B cell (primary cell): ENCODE measurements around the gene SLC35F5. TPM values are rescaled to one million over a fixed set of nuclear protein-coding genes. Genes with fewer than 3 reads are reported as not detected.

Experiments used
- ATAC-seq: fragments of 200-7000 bp; cut with Tn5 transposase; one replicate; pipeline ENCODE4 v1.10.0; 2021; ENCODE audit warnings: low read depth, mild to moderate bottlenecking, moderate number of reproducible peaks, moderate library complexity
- CTCF ChIA-PET: fragments of 350-600 bp; sonication (Branson Sonifier 250); formaldehyde crosslinking; loops from one replicate; lab custom pipeline; 2021; ENCODE audit warnings: antibody characterized with exemption, inconsistent platforms; lab: Charles Lee
- POLR2A ChIA-PET: fragments of 350-600 bp; sonication (Branson Sonifier 250); formaldehyde crosslinking; loops from one replicate; lab custom pipeline; 2021; ENCODE audit warnings: antibody characterized with exemption; lab: Charles Lee
- DNase-seq: peaks from one replicate; pipeline ENCODE4 v3.0.0; 2013
- H2AFZ ChIP-seq: 2 replicates; pipeline ENCODE4 v1.6.1; 2012; ENCODE audit warnings: mild to moderate bottlenecking, low read depth, low read length; ENCODE audit not compliant: insufficient read depth, poor library complexity, severe bottlenecking
- H3K27ac ChIP-seq, 2 donors: 1 replicate in 1 of 2; 2 replicates in 1 of 2; pipeline ENCODE4 v1.5.1; 2012 to 2013; ENCODE audit warnings: low read length in 2 of 2, mild to moderate bottlenecking in 2 of 2, moderate library complexity in 1 of 2
- H3K27me3 ChIP-seq, 4 experiments: fragments of 200-600 bp in 1 of 4; sonication (generic) in 1 of 4; replicated peaks in 1 of 4; 1 replicate in 2 of 4; 2 replicates in 2 of 4; pipeline versions ENCODE4 v1.6.1 to v1.7.0; 2013 to 2016; ENCODE audit warnings: low read length in 3 of 4, mild to moderate bottlenecking in 2 of 4, mixed read lengths in 1 of 4, moderate library complexity in 1 of 4; ENCODE audit not compliant: insufficient read depth in 4 of 4, control insufficient read depth in 3 of 4; ENCODE audit errors: control extremely low read depth in 1 of 4
- H3K36me3 ChIP-seq, 2 experiments: replicated peaks in 1 of 2; 1 replicate in 1 of 2; 2 replicates in 1 of 2; pipeline versions ENCODE4 v1.6.1 to v1.7.1; 2013; ENCODE audit warnings: low read length in 1 of 2; ENCODE audit not compliant: insufficient read depth in 2 of 2, control insufficient read depth in 1 of 2; ENCODE audit errors: control extremely low read depth in 1 of 2, extremely low read depth in 1 of 2
- H3K4me1 ChIP-seq, 2 donors: fragments of 200-600 bp in 1 of 2; sonication (generic) in 1 of 2; 1 replicate in 1 of 2; 2 replicates in 1 of 2; pipeline versions ENCODE4 v1.5.1 to v1.6.1; 2013 to 2017; ENCODE audit warnings: low read length in 2 of 2; ENCODE audit not compliant: control insufficient read depth in 2 of 2, insufficient read depth in 2 of 2
- H3K4me2 ChIP-seq: replicated peaks from 2 replicates; pipeline ENCODE3; 2012; ENCODE audit warnings: mild to moderate bottlenecking, low read depth, low read length; ENCODE audit not compliant: poor library complexity, severe bottlenecking
- H3K4me3 ChIP-seq, 5 experiments: fragments of 200-600 bp in 1 of 5; sonication (generic) in 1 of 5; 1 replicate in 3 of 5; 2 replicates in 2 of 5; pipeline versions ENCODE4 v1.5.1 to v1.7.0; 2011 to 2016; ENCODE audit warnings: low read length in 4 of 5, mild to moderate bottlenecking in 4 of 5, low read depth in 2 of 5, control low read depth in 1 of 5, moderate library complexity in 1 of 5; ENCODE audit not compliant: insufficient read depth in 1 of 5; ENCODE audit errors: control extremely low read depth in 1 of 5, extremely low read depth in 1 of 5
- H3K79me2 ChIP-seq: fragments of 200-600 bp; sonication (generic); one replicate; pipeline ENCODE4 v1.6.0; 2016; ENCODE audit warnings: low read length; ENCODE audit not compliant: control insufficient read depth, insufficient read depth
- H3K9ac ChIP-seq: fragments of 200-600 bp; sonication (generic); 2 replicates; pipeline ENCODE4 v1.6.1; 2017; ENCODE audit warnings: mild to moderate bottlenecking, low read length, moderate library complexity
- H3K9me3 ChIP-seq, 3 donors: one replicate each; pipeline versions ENCODE4 v1.6.1 to v1.7.1; 2013; ENCODE audit warnings: low read length in 2 of 3; ENCODE audit not compliant: control insufficient read depth in 2 of 3, insufficient read depth in 1 of 3; ENCODE audit errors: control extremely low read depth in 1 of 3
- H4K20me1 ChIP-seq: 2 replicates; pipeline ENCODE4 v1.6.0; 2012; ENCODE audit warnings: mild to moderate bottlenecking, low read length; ENCODE audit not compliant: insufficient read depth, control insufficient read depth, poor library complexity, severe bottlenecking
- H3K27ac Mint-ChIP-seq: one replicate; pipeline ENCODE4 v1.8.0; 2021; ENCODE audit warnings: mixed read lengths
- H3K27me3 Mint-ChIP-seq: one replicate; pipeline ENCODE4 v1.8.0; 2021; ENCODE audit warnings: mixed read lengths
- H3K4me1 Mint-ChIP-seq: one replicate; pipeline ENCODE4 v1.8.0; 2021; ENCODE audit warnings: mixed read lengths
- H3K4me3 Mint-ChIP-seq: one replicate; pipeline ENCODE4 v1.8.0; 2021; ENCODE audit warnings: mixed read lengths
- H3K9me3 Mint-ChIP-seq: one replicate; pipeline ENCODE4 v1.8.0; 2022; ENCODE audit warnings: mixed read lengths; ENCODE audit not compliant: insufficient read depth
- EZH2 ChIP-seq: IDR thresholded peaks from 2 replicates; pipeline ENCODE4 v1.6.1; 2012; ENCODE audit warnings: borderline replicate concordance, low read depth, mild to moderate bottlenecking, moderate library complexity, low read length; ENCODE audit not compliant: insufficient read depth, poor library complexity, severe bottlenecking
- WGBS: methylation state at CpG from one replicate; pipeline ENCODE4 v1.1.5; 2013; ENCODE audit warnings: missing lambda C conversion rate; ENCODE audit not compliant: insufficient coverage; 5-methylcytosine and 5-hydroxymethylcytosine counted together
- intact Hi-C: fragments of 100-400 bp; cut with micrococcal nuclease; formaldehyde crosslinking; loops from one replicate; pipeline ENCODE4 v1.10.0; 2022
- polyA plus RNA-seq: library from polyadenylated mRNA; depleted of rRNA; stranded (reverse); fragments of >200 nt; gene quantifications from 2 replicates; pipeline ENCODE4 v1.2.3, GENCODE V29; 2012
- total RNA-seq, 2 donors: library from RNA; stranded (reverse); fragments of 120-200 nt in 1 of 2; gene quantifications; 1 replicate in 1 of 2; 2 replicates in 1 of 2; pipeline versions ENCODE4 v1.2.3 to v1.2.4, GENCODE V29; 2013 to 2022
- TF ChIP-seq, protein P1 (sequence below): fragments of 200-600 bp; IDR thresholded peaks from one replicate; pipeline ENCODE4 v1.8.0; 2022; ENCODE audit warnings: antibody characterized with exemption, mild to moderate bottlenecking

SLC35F5 gene
- total and polyA plus RNA-seq, 2 donors (not counting 1 experiment from before 2014, with no cell fraction given) = 9.8 to 75.5 TPM

DNA sequence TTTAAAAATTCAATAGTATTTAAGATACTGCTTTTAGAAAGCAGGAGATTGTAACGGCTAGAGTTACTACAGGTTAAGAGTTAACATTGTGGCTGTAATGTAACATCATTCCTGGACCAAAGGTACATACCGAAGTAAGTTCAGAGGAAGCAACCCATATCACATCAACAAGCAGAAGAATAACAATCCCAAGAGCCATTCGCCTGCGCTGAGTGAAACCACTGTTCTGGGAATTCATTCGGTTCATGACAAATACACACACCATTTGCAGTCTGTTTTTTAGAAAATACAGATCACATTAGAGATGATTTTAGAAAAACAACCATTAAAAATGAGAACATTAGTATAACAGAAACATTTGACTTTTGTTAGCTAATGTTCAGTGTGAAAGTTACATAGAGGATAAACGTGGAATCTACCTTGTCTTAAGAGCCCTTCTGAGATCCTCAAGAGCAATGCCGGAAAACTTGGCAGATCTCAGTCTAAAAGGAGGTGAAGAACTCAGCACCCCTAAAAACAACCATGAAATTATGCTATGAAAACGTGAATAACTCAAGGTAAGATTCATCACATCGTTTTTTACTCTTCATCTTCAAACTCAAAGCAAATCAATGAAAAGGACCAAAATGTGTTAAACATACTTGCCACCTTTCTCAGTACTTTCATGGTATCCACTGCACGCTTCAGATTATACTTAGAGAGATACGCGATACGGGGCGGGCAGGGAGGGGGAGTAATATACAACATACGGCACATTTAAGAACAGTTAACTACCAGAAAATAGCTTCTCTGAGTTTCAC is 1.2 kb downstream of the SLC35F5 start:
- peak; percentile 7 for DNase-seq
- intact Hi-C loops = no loop called here
- Mint-ChIP-seq H3K27me3 (no peaks in the 10 kb centered on the region), H3K4me1 (peaks cover 32% of the 10 kb centered on the region), H3K27ac (peak overlapping the region; percentile 98), H3K9me3 (no peaks in the 10 kb centered on the region), H3K4me3 (peak overlapping the region; percentile 92)
- Histone ChIP-seq H3K4me2 (peak overlapping the region; percentile 80), H3K4me1 (peaks cover 14 to 18% of the 10 kb centered on the region in 2 donors), H3K27ac (peak overlapping the region in 1 of 2 donors; percentile 87), H2AFZ (peak overlapping the region; percentile 94), H3K9ac (peak overlapping the region; percentile 92), H3K9me3 (no peaks in the 10 kb centered on the region), H3K4me3 (peak overlapping the region; percentile 65 to 93 (median 79)), H3K36me3 (peaks cover 5 to 14% of the 10 kb centered on the region in 2 experiments), H3K27me3 (no peaks in the 10 kb centered on the region), H4K20me1 (peaks cover 7% of the 10 kb centered on the region), H3K79me2 (peaks cover 61% of the 10 kb centered on the region)
- no peak for ATAC-seq
- TF ChIP-seq, protein P1, sequence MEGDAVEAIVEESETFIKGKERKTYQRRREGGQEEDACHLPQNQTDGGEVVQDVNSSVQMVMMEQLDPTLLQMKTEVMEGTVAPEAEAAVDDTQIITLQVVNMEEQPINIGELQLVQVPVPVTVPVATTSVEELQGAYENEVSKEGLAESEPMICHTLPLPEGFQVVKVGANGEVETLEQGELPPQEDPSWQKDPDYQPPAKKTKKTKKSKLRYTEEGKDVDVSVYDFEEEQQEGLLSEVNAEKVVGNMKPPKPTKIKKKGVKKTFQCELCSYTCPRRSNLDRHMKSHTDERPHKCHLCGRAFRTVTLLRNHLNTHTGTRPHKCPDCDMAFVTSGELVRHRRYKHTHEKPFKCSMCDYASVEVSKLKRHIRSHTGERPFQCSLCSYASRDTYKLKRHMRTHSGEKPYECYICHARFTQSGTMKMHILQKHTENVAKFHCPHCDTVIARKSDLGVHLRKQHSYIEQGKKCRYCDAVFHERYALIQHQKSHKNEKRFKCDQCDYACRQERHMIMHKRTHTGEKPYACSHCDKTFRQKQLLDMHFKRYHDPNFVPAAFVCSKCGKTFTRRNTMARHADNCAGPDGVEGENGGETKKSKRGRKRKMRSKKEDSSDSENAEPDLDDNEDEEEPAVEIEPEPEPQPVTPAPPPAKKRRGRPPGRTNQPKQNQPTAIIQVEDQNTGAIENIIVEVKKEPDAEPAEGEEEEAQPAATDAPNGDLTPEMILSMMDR = no peak
- TF ChIP-seq EZH2 = no peak
- ChIA-PET POLR2A (interaction anchor here (1.4 to 2.7 kb wide), 7 partner anchors 55 to 148 kb away, joined by 4 to 33 read pairs (median 7); partner anchors contain the start of gene ACTR3), CTCF (interaction anchor here (0.6 to 3.3 kb wide), 4 partner anchors 55 to 134 kb away, joined by 3 to 14 read pairs (median 5); partner anchors contain the start of gene ACTR3)
- WGBS = no CpG with 5 or more reads among the region's 15 CpGs

DNA sequence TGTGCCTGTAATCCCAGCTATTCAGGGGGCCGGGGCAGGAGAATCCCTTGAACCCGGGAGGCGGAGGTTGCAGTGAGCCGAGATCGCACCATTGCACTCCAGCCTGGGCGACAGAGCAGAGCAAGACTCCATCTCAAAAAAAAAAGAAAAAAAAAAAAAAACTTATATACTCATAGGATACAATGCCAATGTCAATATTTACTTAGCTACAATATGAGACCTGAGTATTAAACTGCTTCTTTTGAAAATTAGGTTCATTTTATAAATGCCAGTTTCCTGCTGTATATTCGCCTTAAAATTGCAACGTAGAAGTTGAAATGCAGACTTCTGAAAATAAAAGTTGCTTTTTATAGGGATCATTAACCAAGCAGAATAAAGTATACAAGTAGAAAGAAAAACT is 2.3 kb downstream of the SLC35F5 start:
- Histone ChIP-seq H3K4me1 (peaks cover 14 to 18% of the 10 kb centered on the region in 2 donors), H3K27me3 (no peaks in the 10 kb centered on the region), H3K9ac (no peak overlapping the region), H3K4me3 (no peak overlapping the region), H3K79me2 (peaks cover 68% of the 10 kb centered on the region), H3K4me2 (peak overlapping the region; percentile 16), H3K9me3 (no peaks in the 10 kb centered on the region), H4K20me1 (peaks cover 7% of the 10 kb centered on the region), H3K36me3 (peaks cover 5 to 17% of the 10 kb centered on the region in 2 experiments), H2AFZ (no peak overlapping the region), H3K27ac (no peak overlapping the region)
- intact Hi-C loops = loop anchor here (5.0 kb wide), 1 partner anchor 183 kb away; no protein-coding TSS in a partner anchor
- H3K4me1 Mint-ChIP-seq = peaks cover 32% of the 10 kb centered on the region
- ATAC-seq = no peak
- no peaks in the 10 kb centered on the region for H3K9me3 Mint-ChIP-seq
- POLR2A ChIA-PET = interaction anchor here (0.7 kb wide), 1 partner anchor 147 kb away, joined by 4 read pairs; no protein-coding TSS in a partner anchor
- CTCF ChIA-PET = interaction anchor here (3.3 kb wide), 1 partner anchor 54 kb away, joined by 14 read pairs; no protein-coding TSS in a partner anchor
- no peak overlapping the region for H3K27ac Mint-ChIP-seq
- DNase-seq = no peak
- no CpG with 5 or more reads among the region's 8 CpGs for WGBS
- TF ChIP-seq, protein P1 = no peak
- no peak for TF ChIP-seq EZH2
- peak overlapping the region; percentile 92 for H3K4me3 Mint-ChIP-seq
- no peaks in the 10 kb centered on the region for H3K27me3 Mint-ChIP-seq
